ENCODE data around the gene TACC2.

DNA sequence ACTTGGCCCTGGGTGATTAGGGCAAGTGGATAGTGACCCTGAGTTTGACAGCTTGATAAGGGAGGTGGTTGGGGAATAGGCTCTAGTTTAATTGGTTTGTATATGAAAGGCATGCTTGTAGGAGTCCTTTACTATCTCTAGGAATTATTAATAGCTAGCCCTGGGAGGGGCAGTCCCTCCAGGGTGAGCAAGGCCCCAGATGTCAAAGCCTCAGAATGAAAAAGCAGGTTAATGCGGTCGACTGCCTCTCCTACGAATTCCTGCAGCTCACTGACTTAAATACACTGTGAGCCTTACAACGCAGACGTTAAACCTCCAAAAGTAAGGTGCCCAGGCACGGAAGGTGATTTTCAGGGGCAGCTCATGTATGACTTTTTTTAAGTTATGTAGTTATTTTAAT lies 276.9 kb downstream of the TACC2 start:
- TF ChIP-seq, protein P1, sequence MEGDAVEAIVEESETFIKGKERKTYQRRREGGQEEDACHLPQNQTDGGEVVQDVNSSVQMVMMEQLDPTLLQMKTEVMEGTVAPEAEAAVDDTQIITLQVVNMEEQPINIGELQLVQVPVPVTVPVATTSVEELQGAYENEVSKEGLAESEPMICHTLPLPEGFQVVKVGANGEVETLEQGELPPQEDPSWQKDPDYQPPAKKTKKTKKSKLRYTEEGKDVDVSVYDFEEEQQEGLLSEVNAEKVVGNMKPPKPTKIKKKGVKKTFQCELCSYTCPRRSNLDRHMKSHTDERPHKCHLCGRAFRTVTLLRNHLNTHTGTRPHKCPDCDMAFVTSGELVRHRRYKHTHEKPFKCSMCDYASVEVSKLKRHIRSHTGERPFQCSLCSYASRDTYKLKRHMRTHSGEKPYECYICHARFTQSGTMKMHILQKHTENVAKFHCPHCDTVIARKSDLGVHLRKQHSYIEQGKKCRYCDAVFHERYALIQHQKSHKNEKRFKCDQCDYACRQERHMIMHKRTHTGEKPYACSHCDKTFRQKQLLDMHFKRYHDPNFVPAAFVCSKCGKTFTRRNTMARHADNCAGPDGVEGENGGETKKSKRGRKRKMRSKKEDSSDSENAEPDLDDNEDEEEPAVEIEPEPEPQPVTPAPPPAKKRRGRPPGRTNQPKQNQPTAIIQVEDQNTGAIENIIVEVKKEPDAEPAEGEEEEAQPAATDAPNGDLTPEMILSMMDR (IDR thresholded peaks at IDR 0.05; ENCODE audit: insufficient read depth, low read length, poor library complexity, severe bottlenecking), result no peak
- TF ChIP-seq EZH2phosphoT487 (conservative IDR thresholded peaks at IDR 0.05; ENCODE audit: low read length), result no peak
